ENCODE results near the gene CAMKK2. TPM values are rescaled to one million over a fixed set of nuclear protein-coding genes. Genes with fewer than 3 reads are reported as not detected.
A peak's percentile ranks its signal among the peaks of the same experiment; 100 is the strongest.

Gene CAMKK2
- total and polyA plus RNA-seq, 4 donors = 10.5 to 26.0 (median 20.5) TPM

DNA sequence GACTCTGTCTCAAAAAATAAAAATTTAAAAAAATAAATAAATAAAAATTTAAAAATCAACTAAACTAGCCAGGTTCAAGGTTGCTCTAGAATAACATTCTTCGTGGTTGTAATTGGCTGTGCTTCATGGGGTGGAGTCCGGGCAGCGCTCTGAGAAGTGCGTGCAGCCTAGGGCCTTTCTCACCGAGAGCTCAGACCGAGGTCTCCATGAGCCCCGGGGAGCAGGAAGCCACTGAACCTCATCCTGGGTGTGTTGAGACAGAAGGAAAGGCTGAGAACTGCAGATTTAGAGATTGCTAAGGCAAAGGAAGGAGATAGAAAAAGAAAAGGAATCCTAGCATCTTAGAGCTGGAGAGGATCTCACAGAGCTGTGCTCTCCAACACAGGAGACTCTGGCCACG, 71.9 kb downstream of the CAMKK2 start:
- Histone ChIP-seq H3K36me3 (ENCODE audit: control insufficient read depth in 4 of 4, insufficient read depth in 3 of 4, low read depth in 1 of 4, low read length in 3 of 4) (peaks cover 2 to 6% (median 3%) of the 10 kb centered on the region in 4 donors), H3K27ac (ENCODE audit: low read depth in 1 of 2, low read length in 2 of 2) (no peak overlapping the region), H3K4me3 (ENCODE audit: low read depth in 1 of 3, low read length in 3 of 3) (no peak overlapping the region), H3K9me3 (ENCODE audit: control insufficient read depth in 4 of 4, low read length in 3 of 4) (no peaks in the 10 kb centered on the region), H3K27me3 (ENCODE audit: control insufficient read depth in 4 of 4, insufficient read depth in 4 of 4, low read length in 3 of 4) (no peaks in the 10 kb centered on the region), H3K4me1 (ENCODE audit: control insufficient read depth in 4 of 4, insufficient read depth in 4 of 4, low read length in 3 of 4) (peaks cover 3 to 21% (median 4%) of the 10 kb centered on the region in 4 donors), H3K9ac (ENCODE audit: low read depth in 1 of 2, low read length in 2 of 2) (no peak overlapping the region)
- TF ChIP-seq HNF4G (IDR thresholded peaks at IDR 0.05) (no peak), NR2F2 (IDR thresholded peaks at IDR 0.05) (no peak), EGR1 (IDR thresholded peaks at IDR 0.05; ENCODE audit: low read depth in 2 of 2) (no peak), RXRA (IDR thresholded peaks at IDR 0.05) (no peak), GABPA (IDR thresholded peaks at IDR 0.05 in 1 of 2, conservative IDR thresholded peaks at IDR 0.05 in 1 of 2) (no peak), RAD21 (IDR thresholded peaks at IDR 0.05) (no peak)
- DNase-seq (ENCODE audit: low spot score) = no peak
- 61% methylated on average over 8 of the region's 8 CpGs for WGBS

DNA sequence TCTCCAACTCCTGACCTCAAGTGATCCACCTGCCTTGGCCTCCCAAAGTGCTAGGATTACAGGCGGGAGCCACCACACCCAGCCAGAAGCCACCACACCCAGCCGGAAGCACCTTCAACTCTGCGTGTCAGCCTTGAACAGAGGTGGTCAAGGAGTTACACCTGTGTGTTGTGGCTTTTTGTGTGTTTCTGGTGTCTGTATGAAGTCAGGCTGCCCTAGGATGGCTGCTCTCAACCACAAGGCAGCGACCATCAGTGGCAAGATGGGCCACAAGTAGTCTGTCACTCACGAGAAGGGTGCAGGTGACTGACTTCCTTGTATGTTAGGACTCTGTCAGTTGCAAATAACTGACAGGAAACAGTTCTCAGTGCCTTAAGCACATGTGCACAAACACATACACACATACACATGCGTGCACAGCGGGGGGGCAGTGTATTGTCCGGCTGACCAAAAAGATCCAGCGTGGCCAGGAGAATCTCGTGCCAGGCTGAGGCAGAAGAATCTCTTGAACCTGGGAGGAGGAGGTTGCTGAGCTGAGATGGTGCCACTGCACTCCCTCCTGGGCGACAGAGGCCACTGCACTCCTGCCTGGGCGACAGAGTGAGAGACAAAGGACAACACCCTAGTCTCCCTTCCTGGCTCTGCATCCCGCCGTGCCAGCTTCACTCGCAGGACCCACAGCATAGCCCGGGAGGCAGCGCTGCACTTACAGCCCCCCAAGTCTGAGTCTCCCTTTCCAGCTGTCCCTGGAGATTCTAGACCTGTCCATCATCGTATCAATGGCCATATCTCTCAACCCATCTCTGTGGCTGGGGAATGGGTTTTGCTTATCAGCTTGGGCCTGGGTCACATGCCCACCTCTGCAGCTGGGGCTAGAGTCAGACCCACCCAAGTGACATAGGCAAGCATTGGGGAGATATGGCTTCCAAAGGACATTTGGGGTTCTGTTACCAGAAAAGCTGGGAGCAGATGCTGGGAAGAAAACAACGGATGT, 72.9 kb downstream of the CAMKK2 start:
- Histone ChIP-seq H3K4me3 (ENCODE audit: low read depth in 1 of 3, low read length in 3 of 3) (no peak overlapping the region), H3K27ac (ENCODE audit: low read depth in 1 of 2, low read length in 2 of 2) (no peak overlapping the region), H3K27me3 (ENCODE audit: control insufficient read depth in 4 of 4, insufficient read depth in 4 of 4, low read length in 3 of 4) (no peaks in the 10 kb centered on the region), H3K4me1 (ENCODE audit: control insufficient read depth in 4 of 4, insufficient read depth in 4 of 4, low read length in 3 of 4) (peaks cover 3 to 13% (median 4%) of the 10 kb centered on the region in 4 donors), H3K36me3 (ENCODE audit: control insufficient read depth in 4 of 4, insufficient read depth in 3 of 4, low read depth in 1 of 4, low read length in 3 of 4) (peaks cover 2 to 6% (median 3%) of the 10 kb centered on the region in 4 donors), H3K9me3 (ENCODE audit: control insufficient read depth in 4 of 4, low read length in 3 of 4) (no peaks in the 10 kb centered on the region), H3K9ac (ENCODE audit: low read depth in 1 of 2, low read length in 2 of 2) (no peak overlapping the region)
- no peak for DNase-seq (ENCODE audit: low spot score)
- no peak for TF ChIP-seq NR2F2 (IDR thresholded peaks at IDR 0.05)
- TF ChIP-seq JUND (IDR thresholded peaks at IDR 0.05) = no peak
- TF ChIP-seq, protein P1, sequence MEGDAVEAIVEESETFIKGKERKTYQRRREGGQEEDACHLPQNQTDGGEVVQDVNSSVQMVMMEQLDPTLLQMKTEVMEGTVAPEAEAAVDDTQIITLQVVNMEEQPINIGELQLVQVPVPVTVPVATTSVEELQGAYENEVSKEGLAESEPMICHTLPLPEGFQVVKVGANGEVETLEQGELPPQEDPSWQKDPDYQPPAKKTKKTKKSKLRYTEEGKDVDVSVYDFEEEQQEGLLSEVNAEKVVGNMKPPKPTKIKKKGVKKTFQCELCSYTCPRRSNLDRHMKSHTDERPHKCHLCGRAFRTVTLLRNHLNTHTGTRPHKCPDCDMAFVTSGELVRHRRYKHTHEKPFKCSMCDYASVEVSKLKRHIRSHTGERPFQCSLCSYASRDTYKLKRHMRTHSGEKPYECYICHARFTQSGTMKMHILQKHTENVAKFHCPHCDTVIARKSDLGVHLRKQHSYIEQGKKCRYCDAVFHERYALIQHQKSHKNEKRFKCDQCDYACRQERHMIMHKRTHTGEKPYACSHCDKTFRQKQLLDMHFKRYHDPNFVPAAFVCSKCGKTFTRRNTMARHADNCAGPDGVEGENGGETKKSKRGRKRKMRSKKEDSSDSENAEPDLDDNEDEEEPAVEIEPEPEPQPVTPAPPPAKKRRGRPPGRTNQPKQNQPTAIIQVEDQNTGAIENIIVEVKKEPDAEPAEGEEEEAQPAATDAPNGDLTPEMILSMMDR (IDR thresholded peaks at IDR 0.05; ENCODE audit: low read depth, low read length, missing input control) = peak; percentile 57
- TF ChIP-seq RAD21 (IDR thresholded peaks at IDR 0.05) = peak; percentile 76 to 83
- 72% methylated on average over 19 of the region's 19 CpGs for WGBS

GRCh38 chr12:121222847-121223246, 73.7 kb downstream of the CAMKK2 start:
- Histone ChIP-seq H3K9me3 (ENCODE audit: control insufficient read depth in 4 of 4, low read length in 3 of 4) (no peaks in the 10 kb centered on the region), H3K27me3 (ENCODE audit: control insufficient read depth in 4 of 4, insufficient read depth in 4 of 4, low read length in 3 of 4) (no peaks in the 10 kb centered on the region), H3K4me3 (ENCODE audit: low read depth in 1 of 3, low read length in 3 of 3) (no peak overlapping the region), H3K4me1 (ENCODE audit: control insufficient read depth in 4 of 4, insufficient read depth in 4 of 4, low read length in 3 of 4) (peaks cover 4 to 11% (median 6%) of the 10 kb centered on the region in 4 donors), H3K9ac (ENCODE audit: low read depth in 1 of 2, low read length in 2 of 2) (no peak overlapping the region), H3K27ac (ENCODE audit: low read depth in 1 of 2, low read length in 2 of 2) (no peak overlapping the region), H3K36me3 (ENCODE audit: control insufficient read depth in 4 of 4, insufficient read depth in 3 of 4, low read depth in 1 of 4, low read length in 3 of 4) (peaks cover 0 to 6% (median 2%) of the 10 kb centered on the region in 4 donors)
- WGBS = 94% methylated on average over 10 of the region's 10 CpGs
- DNase-seq (ENCODE audit: low spot score) = no peak
- TF ChIP-seq, protein P1 (IDR thresholded peaks at IDR 0.05; ENCODE audit: low read depth, low read length, missing input control) = no peak
- TF ChIP-seq JUND (IDR thresholded peaks at IDR 0.05) (no peak), TAF1 (conservative IDR thresholded peaks at IDR 0.05) (no peak), RAD21 (IDR thresholded peaks at IDR 0.05) (no peak), NR2F2 (IDR thresholded peaks at IDR 0.05) (no peak), HNF4G (IDR thresholded peaks at IDR 0.05) (no peak), ZBTB33 (IDR thresholded peaks at IDR 0.05) (no peak), GABPA (IDR thresholded peaks at IDR 0.05 in 1 of 2, conservative IDR thresholded peaks at IDR 0.05 in 1 of 2) (no peak), SP1 (IDR thresholded peaks at IDR 0.05) (no peak), FOXA1 (IDR thresholded peaks at IDR 0.05) (no peak)
- TF ChIP-seq, protein P2, sequence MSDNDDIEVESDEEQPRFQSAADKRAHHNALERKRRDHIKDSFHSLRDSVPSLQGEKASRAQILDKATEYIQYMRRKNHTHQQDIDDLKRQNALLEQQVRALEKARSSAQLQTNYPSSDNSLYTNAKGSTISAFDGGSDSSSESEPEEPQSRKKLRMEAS (IDR thresholded peaks at IDR 0.05) = no peak
- TF ChIP-seq, protein P3, sequence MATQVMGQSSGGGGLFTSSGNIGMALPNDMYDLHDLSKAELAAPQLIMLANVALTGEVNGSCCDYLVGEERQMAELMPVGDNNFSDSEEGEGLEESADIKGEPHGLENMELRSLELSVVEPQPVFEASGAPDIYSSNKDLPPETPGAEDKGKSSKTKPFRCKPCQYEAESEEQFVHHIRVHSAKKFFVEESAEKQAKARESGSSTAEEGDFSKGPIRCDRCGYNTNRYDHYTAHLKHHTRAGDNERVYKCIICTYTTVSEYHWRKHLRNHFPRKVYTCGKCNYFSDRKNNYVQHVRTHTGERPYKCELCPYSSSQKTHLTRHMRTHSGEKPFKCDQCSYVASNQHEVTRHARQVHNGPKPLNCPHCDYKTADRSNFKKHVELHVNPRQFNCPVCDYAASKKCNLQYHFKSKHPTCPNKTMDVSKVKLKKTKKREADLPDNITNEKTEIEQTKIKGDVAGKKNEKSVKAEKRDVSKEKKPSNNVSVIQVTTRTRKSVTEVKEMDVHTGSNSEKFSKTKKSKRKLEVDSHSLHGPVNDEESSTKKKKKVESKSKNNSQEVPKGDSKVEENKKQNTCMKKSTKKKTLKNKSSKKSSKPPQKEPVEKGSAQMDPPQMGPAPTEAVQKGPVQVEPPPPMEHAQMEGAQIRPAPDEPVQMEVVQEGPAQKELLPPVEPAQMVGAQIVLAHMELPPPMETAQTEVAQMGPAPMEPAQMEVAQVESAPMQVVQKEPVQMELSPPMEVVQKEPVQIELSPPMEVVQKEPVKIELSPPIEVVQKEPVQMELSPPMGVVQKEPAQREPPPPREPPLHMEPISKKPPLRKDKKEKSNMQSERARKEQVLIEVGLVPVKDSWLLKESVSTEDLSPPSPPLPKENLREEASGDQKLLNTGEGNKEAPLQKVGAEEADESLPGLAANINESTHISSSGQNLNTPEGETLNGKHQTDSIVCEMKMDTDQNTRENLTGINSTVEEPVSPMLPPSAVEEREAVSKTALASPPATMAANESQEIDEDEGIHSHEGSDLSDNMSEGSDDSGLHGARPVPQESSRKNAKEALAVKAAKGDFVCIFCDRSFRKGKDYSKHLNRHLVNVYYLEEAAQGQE (IDR thresholded peaks at IDR 0.05) = no peak
- TF ChIP-seq, protein P4, sequence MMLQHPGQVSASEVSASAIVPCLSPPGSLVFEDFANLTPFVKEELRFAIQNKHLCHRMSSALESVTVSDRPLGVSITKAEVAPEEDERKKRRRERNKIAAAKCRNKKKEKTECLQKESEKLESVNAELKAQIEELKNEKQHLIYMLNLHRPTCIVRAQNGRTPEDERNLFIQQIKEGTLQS (IDR thresholded peaks at IDR 0.05) = no peak

All from liver (tissue), 9 donors.